GM18511 (cell line): ENCODE data around the gene SOCS7.

Source experiments
- ATAC-seq: cut with Tn5 transposase; IDR thresholded peaks from one replicate; pipeline ENCODE4 v1.9.1; 2021; ENCODE audit warnings: mild to moderate bottlenecking, moderate library complexity; ENCODE audit not compliant: unreplicated experiment

SOCS7 gene

DNA sequence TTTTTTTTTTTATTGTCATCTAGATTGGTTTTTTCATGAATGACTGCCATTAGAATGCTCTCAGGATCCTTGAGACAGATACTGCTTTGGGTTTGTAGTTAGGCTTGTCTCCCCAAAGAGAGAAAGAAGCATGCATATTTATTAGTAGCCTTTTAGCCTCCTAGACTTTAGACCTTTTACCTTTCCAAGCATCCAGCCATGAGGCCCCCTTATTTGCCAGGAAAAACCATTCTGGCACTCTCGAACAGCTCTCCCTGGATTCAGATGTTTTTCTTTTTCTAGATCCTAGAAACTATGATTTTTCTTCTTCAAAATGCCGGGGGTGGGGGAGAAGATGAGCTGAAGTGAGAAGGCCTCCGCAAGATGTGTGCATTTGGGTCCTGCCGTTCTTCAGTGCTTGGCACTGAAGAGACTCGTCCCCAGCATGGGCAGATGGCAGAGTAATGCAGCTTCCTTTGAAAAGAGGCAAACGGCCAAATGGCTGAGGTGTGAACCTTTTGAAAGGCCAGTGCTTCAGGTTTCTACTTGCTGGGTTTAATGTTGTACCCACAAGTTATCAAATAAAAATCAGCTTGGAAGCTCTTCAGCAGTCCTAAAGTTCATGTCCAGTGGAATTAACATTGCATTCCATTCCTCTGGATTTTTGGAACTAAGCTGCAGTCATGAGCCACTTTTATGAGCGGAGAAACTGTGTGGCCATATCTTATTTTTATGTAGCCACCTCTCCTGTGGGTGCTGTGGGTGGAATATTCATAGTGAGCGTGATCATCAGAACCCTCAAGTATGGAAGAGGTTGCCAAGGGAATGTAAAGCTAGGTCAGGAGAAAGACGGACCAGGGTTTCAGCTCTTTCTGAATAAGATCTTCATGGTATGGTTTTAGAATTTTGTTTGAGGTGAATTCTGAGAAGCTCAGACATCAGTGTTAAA, 7.2 kb downstream of the SOCS7 start:
- ATAC-seq, result no peak

- ATAC-seq, result no peak
Measured at GRCh38 chr17:38361694-38362465, 10.2 kb downstream of the SOCS7 start.

- no peak for ATAC-seq
Measured at GRCh38 chr17:38363016-38363415, 11.4 kb downstream of the SOCS7 start.

GRCh38 chr17:38364741-38365140, 13.1 kb downstream of the SOCS7 start:
- no peak for ATAC-seq

GRCh38 chr17:38369124-38369886, 17.7 kb downstream of the SOCS7 start:
- no peak for ATAC-seq

DNA sequence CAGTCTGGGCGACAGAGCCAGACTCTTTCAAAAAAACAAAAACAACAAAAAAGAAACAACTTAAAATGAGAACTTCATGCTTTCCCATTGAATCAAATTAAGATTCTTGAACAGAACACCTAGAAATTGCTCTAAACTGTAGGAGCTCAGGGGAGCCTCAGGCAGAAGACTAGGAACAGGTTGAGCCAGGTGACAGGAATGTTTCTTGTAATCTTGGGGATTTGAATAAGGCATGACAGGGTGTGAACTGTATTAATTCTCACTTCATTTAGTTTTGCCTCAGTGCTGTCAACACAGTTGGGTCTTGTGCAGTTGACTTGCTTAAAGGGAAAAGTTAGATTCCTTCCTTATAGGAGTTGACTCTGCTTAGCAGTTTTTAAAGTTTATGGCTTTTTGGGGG, 27.8 kb downstream of the SOCS7 start:
- ATAC-seq, result no peak

DNA sequence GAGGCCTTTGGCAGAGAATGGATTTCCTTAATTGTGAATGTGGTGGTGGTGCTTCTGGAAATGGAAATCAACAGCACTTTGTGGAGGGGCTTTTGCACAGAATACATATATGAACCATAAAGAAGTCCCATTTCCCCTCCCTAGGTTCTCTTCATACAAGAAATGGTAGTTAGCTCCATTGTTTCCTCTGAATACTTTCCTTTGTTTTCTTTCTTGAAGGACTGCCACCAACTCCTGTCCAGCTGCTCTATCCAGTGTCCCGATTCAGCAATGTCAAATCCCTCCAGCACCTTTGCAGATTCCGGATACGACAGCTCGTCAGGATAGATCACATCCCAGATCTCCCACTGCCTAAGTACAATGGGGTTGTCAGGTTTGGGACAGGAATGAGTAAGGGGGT, 43.4 kb downstream of the SOCS7 start:
- no peak for ATAC-seq

DNA sequence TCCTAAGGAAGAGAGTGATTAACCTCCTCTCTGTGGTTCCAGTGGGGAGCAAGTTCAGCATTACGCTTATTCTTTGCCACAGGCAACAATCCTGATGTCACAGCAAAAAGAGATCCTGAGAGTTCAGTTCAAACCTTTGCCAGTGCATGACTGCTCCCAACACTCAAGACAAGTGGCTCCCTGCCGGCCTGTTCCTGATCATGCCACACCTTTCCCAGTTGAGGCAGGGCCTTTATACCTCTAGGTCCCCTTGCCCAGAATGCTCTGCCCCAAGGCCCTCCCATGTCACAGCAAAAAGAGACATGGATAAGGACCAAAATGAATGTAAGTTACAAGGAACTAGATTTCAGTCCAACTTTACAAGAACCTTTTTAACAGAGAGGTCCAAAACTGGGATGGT, 45.6 kb downstream of the SOCS7 start:
- ATAC-seq, result no peak

- no peak for ATAC-seq
Measured at GRCh38 chr17:38400286-38400685, 48.6 kb downstream of the SOCS7 start.

- ATAC-seq, result no peak
Measured at GRCh38 chr17:38401459-38401858, 49.8 kb downstream of the SOCS7 start.

DNA sequence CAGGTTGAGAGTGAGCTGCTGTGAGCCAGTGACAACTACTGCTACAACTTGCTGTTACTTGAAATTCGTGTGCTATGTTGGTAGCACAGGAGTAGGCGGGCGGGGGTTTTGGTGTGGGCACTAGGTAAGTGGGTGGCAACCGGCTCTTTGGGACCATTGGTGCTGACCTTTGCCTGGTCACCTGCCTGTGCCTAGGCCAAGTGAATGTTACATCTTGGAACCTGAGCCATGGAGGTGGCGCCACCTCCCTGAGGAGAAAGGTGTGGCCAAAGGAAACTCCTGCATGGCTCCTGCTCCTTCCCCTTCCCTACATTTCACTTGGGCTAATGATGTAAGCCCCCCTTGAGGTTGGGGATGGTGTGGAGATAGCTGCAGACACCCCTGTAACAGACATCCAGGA, 51.3 kb downstream of the SOCS7 start:
- ATAC-seq, result no peak

GRCh38 chr17:38403491-38403890, 51.8 kb downstream of the SOCS7 start:
- no peak for ATAC-seq

- no peak for ATAC-seq
Measured at GRCh38 chr17:38404174-38404943, 52.7 kb downstream of the SOCS7 start.

DNA sequence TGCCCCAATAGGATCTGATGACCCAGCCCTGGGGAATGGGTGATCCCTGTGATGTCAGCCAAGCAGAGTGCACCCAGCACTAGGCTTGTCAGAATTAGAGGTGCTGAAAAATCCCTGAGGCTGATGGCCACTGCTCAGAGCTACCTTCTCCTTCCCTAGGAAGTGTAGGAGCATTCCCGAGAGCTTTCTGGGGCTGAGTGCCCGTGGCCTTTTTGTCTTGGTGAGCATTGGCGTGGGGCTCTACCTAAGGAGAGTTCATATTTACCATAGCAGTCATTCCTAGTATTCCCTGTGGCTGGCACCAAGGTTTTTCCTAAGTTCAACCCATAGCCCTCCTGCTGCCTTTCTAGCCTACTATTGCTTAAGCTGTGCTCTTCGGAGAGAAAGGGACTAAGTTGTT, 54.0 kb downstream of the SOCS7 start:
- no peak for ATAC-seq

DNA sequence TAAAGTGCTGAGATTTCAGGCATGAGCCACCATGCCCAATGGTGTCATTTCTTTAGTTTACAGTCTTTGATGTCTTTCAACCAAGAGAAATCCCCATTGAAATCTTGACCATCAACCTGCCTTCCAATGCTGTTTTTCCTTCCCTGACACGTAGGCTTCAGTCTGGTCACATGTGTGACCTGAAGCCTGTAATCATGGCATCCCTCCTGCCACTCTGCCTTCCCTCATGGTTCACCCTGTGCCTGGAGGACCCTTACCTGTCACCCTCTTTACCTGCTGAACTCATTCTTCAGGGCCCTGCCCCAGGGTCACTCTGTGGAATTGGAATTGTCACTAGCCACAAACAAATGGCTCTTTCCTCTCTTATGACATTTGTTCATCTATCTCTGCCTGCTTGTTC, 58.6 kb downstream of the SOCS7 start:
- no peak for ATAC-seq

- ATAC-seq, result no peak
Measured at GRCh38 chr17:38415250-38416194, 63.9 kb downstream of the SOCS7 start.

DNA sequence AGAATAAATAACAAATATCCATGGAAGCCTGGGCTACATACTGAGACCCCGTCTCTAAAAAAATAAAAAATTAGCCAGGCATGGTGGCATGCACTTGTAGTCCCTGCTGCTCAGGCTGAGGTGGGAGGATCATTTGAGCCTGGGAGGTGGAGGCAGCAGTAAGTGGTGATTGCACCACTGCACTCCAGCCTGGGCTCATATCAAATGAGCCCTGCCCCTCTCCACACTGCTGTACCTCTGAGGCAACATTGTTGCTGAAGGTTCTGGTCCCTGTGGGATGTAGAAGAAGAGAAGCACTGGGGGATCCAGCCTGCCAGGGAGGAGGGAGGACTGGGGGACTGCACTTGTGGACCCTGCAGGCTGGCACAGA, 65.2 kb downstream of the SOCS7 start:
- no peak for ATAC-seq

- no peak for ATAC-seq
Measured at GRCh38 chr17:38417210-38417951, 65.7 kb downstream of the SOCS7 start.
